ENCODE measurements around the gene RPUSD2. TPM values are rescaled to one million over a fixed set of nuclear protein-coding genes. Genes with fewer than 3 reads are reported as not detected.

Gene RPUSD2
- total and polyA plus RNA-seq, 2 experiments from 2014 or later = 22.0 to 25.5 TPM

DNA sequence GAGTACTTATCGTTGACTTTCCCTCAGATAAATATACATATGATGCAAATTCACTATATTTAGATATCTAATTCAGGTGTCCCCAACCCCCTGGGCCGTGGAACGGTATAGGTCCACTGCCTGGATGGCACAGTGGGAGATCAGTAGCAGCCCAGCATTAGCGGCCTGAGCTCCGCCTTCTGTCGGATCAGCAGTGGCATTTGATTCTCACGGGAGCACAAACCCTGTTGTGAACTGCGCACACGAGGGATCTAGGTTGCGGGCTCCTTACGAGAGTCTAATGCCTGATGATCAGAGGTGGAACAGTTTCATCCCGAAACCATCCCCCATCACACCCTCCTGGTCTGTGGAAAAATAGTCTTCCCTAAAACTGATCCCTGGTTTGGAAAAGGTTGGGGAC is 31.9 kb downstream of the RPUSD2 start:
- DNase-seq (ENCODE audit: low spot score) (no peak), ATAC-seq (no peak)
- H2AFZ ChIP-seq = no peak overlapping the region
- no peak overlapping the region for H3K27ac Mint-ChIP-seq
- no peaks in the 10 kb centered on the region for H3K4me1 ChIP-seq (ENCODE audit: insufficient read depth)
- TF ChIP-seq POLR2AphosphoS5 (IDR thresholded peaks at IDR 0.05; ENCODE audit: low read depth) = no peak
- TF ChIP-seq EZH2 (IDR thresholded peaks at IDR 0.05; ENCODE audit: low read depth, unreplicated experiment) = no peak
- no peak for TF ChIP-seq EZH2phosphoT487 (IDR thresholded peaks at IDR 0.05; ENCODE audit: unreplicated experiment)
- TF ChIP-seq, protein P1, sequence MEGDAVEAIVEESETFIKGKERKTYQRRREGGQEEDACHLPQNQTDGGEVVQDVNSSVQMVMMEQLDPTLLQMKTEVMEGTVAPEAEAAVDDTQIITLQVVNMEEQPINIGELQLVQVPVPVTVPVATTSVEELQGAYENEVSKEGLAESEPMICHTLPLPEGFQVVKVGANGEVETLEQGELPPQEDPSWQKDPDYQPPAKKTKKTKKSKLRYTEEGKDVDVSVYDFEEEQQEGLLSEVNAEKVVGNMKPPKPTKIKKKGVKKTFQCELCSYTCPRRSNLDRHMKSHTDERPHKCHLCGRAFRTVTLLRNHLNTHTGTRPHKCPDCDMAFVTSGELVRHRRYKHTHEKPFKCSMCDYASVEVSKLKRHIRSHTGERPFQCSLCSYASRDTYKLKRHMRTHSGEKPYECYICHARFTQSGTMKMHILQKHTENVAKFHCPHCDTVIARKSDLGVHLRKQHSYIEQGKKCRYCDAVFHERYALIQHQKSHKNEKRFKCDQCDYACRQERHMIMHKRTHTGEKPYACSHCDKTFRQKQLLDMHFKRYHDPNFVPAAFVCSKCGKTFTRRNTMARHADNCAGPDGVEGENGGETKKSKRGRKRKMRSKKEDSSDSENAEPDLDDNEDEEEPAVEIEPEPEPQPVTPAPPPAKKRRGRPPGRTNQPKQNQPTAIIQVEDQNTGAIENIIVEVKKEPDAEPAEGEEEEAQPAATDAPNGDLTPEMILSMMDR (conservative IDR thresholded peaks at IDR 0.05; ENCODE audit: low read depth in 2 of 2) = no peak
- TF ChIP-seq JUNB (IDR thresholded peaks at IDR 0.05; ENCODE audit: unreplicated experiment) = no peak
- no peak for TF ChIP-seq CREB1 (CRISPR knock-in tag; IDR thresholded peaks at IDR 0.05; ENCODE audit: low read depth)
- no peak for TF ChIP-seq ZNF331 (CRISPR knock-in tag; IDR thresholded peaks at IDR 0.05; ENCODE audit: low read depth)
- TF ChIP-seq REST (IDR thresholded peaks at IDR 0.05; ENCODE audit: unreplicated experiment) = no peak
- TF ChIP-seq STAT1 (IDR thresholded peaks at IDR 0.05; ENCODE audit: unreplicated experiment) = no peak
- no peak for TF ChIP-seq NANOG (IDR thresholded peaks at IDR 0.05; ENCODE audit: borderline replicate concordance)
- TF ChIP-seq ZNF114 (CRISPR knock-in tag; IDR thresholded peaks at IDR 0.05) = no peak
- no peak for TF ChIP-seq ETS1 (IDR thresholded peaks at IDR 0.05)
- TF ChIP-seq, protein P2, sequence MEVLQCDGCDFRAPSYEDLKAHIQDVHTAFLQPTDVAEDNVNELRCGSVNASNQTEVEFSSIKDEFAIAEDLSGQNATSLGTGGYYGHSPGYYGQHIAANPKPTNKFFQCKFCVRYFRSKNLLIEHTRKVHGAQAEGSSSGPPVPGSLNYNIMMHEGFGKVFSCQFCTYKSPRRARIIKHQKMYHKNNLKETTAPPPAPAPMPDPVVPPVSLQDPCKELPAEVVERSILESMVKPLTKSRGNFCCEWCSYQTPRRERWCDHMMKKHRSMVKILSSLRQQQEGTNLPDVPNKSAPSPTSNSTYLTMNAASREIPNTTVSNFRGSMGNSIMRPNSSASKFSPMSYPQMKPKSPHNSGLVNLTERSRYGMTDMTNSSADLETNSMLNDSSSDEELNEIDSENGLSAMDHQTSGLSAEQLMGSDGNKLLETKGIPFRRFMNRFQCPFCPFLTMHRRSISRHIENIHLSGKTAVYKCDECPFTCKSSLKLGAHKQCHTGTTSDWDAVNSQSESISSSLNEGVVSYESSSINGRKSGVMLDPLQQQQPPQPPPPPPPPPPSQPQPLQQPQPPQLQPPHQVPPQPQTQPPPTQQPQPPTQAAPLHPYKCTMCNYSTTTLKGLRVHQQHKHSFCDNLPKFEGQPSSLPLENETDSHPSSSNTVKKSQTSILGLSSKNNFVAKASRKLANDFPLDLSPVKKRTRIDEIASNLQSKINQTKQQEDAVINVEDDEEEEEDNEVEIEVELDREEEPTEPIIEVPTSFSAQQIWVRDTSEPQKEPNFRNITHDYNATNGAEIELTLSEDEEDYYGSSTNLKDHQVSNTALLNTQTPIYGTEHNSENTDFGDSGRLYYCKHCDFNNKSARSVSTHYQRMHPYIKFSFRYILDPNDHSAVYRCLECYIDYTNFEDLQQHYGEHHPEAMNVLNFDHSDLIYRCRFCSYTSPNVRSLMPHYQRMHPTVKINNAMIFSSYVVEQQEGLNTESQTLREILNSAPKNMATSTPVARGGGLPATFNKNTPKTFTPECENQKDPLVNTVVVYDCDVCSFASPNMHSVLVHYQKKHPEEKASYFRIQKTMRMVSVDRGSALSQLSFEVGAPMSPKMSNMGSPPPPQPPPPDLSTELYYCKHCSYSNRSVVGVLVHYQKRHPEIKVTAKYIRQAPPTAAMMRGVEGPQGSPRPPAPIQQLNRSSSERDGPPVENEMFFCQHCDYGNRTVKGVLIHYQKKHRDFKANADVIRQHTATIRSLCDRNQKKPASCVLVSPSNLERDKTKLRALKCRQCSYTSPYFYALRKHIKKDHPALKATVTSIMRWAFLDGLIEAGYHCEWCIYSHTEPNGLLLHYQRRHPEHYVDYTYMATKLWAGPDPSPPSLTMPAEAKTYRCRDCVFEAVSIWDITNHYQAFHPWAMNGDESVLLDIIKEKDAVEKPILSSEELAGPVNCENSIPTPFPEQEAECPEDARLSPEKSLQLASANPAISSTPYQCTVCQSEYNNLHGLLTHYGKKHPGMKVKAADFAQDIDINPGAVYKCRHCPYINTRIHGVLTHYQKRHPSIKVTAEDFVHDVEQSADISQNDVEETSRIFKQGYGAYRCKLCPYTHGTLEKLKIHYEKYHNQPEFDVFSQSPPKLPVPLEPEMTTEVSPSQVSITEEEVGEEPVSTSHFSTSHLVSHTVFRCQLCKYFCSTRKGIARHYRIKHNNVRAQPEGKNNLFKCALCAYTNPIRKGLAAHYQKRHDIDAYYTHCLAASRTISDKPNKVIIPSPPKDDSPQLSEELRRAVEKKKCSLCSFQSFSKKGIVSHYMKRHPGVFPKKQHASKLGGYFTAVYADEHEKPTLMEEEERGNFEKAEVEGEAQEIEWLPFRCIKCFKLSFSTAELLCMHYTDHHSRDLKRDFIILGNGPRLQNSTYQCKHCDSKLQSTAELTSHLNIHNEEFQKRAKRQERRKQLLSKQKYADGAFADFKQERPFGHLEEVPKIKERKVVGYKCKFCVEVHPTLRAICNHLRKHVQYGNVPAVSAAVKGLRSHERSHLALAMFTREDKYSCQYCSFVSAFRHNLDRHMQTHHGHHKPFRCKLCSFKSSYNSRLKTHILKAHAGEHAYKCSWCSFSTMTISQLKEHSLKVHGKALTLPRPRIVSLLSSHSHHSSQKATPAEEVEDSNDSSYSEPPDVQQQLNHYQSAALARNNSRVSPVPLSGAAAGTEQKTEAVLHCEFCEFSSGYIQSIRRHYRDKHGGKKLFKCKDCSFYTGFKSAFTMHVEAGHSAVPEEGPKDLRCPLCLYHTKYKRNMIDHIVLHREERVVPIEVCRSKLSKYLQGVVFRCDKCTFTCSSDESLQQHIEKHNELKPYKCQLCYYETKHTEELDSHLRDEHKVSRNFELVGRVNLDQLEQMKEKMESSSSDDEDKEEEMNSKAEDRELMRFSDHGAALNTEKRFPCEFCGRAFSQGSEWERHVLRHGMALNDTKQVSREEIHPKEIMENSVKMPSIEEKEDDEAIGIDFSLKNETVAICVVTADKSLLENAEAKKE (CRISPR knock-in tag; IDR thresholded peaks at IDR 0.05) = no peak
- H4K20me1 ChIP-seq (replicated peaks; ENCODE audit: insufficient read depth) = no peaks in the 10 kb centered on the region; the same call in 1 of the 2 replicates
- peaks cover 54% of the 10 kb centered on the region for H3K79me2 ChIP-seq (replicated peaks; ENCODE audit: insufficient read depth)
- H3K27ac ChIP-seq (ENCODE audit: low read depth) = no peak overlapping the region
- no peak overlapping the region for H3K4me3 Mint-ChIP-seq
- H3K27me3 ChIP-seq (ENCODE audit: insufficient read depth) = no peaks in the 10 kb centered on the region
- H3K9me2 ChIP-seq (ENCODE audit: insufficient read depth) = no peaks in the 10 kb centered on the region
- H3F3A ChIP-seq (replicated peaks; ENCODE audit: low read depth) = no peaks in the 10 kb centered on the region
- H3K36me3 Mint-ChIP-seq (ENCODE audit: low read depth) = 0 out of 3 replicates have a peak, but pooled peaks cover 3% of the 10 kb centered on the region
- no peaks in the 10 kb centered on the region for H3K4me1 Mint-ChIP-seq
- H3K9me3 Mint-ChIP-seq = peaks cover 3% of the 10 kb centered on the region; the same call in 1 of the 3 replicates
- no peak overlapping the region for H3K4me3 ChIP-seq
- H3K27me3 Mint-ChIP-seq (ENCODE audit: insufficient read depth, low read depth, poor library complexity) = no peaks in the 10 kb centered on the region
- no peaks in the 10 kb centered on the region for H3K36me3 ChIP-seq (ENCODE audit: insufficient read depth)
- no peak overlapping the region for H3K4me2 ChIP-seq
